ENCODE measurements around the gene SCN5A.

SCN5A gene

DNA sequence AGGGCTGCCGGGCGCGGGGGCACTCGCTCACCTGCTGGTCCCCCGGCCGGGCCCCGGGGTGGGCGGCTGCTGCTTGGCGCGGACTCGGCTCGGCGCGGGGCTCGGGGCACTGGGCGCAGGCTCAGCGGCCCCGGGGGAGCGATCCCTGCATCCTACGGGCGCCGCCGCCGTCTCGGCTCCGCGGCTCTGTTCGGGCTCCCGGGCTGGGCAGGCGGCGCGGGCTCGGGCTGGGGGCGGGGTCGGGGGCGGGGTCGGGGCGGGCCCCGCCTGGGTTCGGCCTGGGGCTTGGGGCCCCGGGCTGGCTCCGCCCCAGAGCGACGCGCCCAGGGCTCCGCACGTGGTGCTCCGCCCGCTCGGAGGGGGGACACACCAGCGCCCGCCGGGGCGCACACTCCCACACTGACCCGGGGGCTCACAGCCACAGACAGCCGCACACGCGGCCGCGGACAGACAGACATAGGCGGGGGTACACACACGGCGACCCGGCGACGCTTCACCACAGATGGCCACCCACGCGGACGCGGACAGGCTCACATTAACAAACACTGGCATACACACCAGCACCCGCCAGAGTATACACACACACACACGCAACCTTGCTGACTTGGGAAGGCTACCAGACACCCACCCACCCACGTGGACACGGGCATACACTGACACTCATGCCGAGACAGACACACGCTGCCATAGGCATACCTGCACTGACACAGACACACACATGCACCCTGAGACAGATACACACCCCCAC is at the start of gene SCN5A:
SCN5A (minus strand) TSS at position 188 of the 748 bp plus-strand sequence. CDS start 16,380 bp downstream, outside the sequence.
- DNase-seq = peak; percentile 17 to 53 (median 42)

DNA sequence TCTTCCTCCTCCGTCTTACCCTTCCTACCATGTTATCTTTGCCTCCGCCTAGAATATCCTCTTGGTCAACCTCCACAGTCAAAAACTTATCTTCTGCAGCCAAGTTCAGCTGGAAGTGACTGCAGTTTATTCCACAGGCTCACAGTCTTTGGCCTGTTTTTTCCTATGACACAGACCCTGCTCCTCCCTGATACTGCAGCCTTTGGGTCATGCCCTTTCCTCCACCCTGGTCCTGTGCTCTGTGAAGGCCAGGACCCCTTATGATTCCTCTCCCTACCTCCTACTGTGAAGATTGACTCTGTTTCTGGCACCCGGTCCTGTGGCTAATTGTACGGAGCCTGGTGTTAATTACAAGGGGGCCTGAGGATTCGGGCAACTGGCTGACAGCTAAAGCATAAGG is 49.3 kb upstream of the SCN5A start:
- DNase-seq = no peak

DNA sequence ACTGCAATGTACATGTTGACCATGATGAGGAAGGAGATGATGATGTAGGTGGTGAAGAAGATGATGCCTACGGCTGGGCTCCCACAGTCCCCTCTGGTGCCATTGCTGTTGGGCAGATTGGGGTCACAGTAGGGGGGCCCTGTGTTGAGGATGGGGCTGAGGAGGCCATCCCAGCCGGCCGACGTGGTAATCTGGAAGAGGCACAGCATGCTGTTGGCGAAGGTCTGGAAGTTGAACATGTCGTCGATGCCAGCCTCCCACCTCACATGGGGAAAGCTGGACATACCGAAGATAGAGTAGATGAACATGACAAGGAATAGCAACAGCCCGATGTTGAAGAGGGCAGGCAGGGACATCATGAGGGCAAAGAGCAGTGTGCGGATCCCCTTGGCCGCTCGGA is 48.6 kb upstream of the SCN5A start:
- DNase-seq = no peak

DNA sequence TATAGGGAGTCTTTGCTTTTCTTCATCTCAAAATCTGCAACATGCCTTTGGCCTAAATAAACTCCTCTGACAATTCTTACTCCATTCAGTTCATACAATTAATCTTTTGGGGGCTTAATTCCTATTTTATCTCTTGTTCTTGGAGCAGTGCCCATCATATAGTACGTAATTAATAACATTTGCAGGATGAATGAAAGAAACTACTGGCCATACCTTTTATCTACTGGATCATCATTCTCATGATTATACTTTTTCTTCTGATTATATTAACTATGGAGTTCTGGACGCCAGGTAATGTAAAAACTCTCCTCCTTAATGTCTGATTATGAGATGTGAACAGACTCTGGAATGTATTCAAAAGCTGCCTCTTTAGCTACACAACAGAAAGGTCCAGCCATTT is 46.5 kb upstream of the SCN5A start:
- no peak for DNase-seq

DNA sequence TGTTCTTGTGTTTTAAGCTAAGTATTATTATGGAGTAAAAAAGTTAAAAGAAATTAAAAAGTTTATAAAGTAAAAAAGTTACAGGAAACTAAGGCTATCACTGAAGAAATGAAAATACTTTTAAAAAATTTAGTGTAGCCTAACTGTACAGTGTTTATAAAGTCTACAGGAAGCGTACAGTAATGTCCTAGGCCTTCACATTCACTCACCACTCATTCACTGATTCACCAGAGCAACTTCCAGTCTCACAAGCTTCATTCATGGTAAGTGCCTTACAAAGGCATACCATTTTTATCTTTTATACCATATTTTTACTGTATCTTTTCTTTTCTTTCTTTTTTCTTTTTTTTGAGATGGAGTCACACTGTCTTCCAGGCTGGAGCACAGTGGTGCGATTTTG is 40.7 kb upstream of the SCN5A start:
- DNase-seq = no peak

DNA sequence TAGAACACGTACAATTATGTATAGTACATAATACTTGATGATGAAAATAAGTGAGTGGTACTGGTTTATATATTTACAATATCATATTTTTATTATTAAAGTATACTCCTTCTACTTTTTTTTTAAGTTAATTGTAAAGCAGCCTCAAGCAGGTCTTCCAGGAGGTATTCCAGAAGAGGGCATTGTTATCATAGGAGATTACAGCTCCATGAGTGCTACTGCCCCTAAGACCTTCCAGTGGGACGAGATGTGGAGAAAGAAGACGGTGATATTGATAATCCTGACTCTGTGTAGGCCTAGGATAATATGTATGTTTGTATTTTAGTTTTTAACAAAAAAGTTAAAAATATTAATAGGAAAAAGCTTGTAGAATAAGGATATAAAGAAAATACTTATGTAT is 40.3 kb upstream of the SCN5A start:
- no peak for DNase-seq

DNA sequence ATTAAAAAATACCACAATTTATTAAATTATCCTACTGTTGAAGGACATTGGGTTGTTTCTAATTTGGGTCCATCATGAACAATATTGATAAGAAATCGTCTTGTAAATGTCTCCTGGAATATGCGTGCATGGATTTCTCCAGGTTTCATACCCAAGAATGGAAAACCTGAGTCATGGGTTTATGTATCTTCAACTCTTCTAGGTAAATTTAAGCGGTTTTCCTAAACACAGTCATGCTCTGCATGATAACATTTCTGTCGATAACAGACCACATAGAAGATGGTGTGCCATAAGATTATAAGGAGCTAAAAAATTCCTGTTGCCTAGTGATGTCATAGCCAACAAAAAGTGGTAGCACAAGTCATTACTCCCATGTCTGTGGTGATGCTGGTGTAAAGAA is 39.9 kb upstream of the SCN5A start:
- no peak for DNase-seq

DNA sequence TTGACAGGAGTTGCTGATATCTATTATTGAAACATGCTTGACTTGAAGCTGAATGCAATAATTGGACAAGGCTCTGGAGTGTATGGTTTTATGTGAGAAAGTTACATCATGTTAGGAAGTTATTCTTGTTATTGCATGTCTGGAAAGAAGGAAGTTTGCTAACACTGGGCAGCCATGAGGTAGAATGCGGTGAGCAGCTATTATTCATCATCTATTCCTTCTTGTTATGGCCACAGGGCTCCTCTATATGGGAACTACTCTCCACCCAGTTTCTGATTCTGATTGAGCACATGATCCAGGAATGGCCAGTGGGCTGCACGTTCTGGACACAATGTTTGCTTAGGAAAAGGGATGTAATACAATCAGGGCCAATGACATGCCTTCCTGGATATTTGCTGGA is 37.8 kb upstream of the SCN5A start:
- DNase-seq = no peak

DNA sequence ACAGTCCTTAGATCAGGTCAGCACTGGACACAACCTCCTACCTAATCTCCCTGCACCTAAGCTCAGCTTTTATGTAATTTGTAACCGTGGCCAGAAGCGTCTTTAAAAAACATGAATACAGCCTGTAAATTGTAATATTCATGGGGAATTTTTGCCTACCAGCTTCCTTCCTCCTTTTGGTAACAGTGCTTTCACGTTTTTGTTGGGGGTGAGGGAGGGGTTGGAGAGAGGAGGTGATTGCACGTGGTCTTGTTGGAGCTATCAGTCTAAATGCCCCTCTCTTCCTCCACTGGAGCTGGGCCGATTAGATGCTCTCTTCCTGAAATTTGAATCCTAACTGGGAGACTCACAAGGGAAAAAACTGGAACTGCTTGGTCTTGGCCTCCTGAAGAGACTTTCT is 35.1 kb upstream of the SCN5A start:
- DNase-seq = no peak

DNA sequence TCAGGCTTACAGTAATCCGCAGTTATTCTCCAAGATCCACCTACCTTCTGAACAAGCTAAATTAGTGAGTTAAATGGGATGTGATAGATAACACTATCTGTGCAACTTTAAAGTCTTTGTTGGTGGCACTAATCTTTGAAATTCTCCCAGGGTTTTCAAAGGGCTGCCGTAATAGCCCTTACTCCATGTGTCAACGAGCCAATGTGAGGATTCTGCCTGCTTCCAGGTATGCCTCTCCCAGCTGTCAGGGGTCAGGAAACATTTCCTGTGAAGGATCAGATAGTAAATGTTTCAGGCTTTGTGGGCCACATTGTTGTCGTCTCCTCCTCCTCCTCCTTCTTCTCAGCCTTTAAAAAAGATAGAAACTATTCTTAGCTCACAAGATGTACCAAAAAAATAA is 20.2 kb upstream of the SCN5A start:
- DNase-seq = no peak

DNA sequence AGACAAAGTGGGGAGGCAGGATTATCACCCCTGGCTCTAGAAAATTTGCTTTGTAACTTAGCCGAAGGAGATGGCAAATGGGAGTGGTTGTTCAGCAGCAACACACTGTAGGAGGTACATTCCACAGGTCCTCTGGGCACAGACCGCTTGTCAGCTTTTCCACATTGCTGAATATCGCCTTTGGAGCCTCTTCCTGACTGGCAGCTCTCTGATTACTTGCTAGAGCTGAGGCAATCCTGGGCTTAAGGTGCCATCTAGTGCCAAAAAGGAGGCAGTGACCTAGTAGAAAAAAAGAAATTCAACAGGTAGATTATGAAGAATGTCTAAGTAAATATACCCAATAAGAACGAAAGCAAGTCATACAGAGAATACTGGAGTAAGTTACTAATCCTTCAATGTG is 13.1 kb upstream of the SCN5A start:
- no peak for DNase-seq

DNA sequence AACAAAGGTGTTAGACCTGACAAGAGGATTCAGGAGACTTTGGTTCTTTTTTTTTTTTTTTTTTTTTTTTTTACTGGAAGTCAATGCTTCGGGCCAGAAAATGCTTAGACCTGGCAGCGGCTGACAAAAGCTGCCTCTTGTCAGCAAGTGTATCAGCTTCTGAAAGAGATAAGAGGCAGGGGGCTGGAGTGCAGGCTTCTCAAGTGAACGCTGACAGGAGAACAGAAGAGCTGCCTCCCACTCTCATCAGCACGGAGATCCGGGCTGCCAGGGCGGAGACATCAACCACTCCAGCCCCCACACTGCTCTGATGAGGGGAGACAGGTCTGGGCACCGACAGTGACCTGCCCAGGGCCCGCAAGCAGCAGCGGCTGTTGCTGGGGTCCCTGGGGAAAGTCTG is 9.4 kb upstream of the SCN5A start:
- DNase-seq = no peak

DNA sequence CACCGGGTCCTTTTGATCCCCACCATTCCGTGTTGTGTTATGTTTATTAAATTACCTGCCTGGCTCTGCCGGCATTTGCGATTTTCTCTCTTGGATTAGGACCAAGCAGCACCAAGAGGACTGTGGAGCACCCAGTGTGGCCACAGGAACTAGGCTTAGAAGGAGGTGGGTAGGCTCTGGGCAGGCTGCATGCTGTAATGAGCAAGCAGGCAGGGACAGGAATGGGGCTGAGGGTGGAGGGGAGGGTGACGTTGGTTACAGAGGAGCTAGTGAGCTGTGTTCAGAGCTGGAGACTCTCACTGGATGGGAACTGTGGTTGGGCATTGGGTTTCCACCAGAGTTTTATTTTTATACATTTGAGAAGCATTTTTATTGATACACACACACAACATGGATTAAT is 7.9 kb upstream of the SCN5A start:
- no peak for DNase-seq

DNA sequence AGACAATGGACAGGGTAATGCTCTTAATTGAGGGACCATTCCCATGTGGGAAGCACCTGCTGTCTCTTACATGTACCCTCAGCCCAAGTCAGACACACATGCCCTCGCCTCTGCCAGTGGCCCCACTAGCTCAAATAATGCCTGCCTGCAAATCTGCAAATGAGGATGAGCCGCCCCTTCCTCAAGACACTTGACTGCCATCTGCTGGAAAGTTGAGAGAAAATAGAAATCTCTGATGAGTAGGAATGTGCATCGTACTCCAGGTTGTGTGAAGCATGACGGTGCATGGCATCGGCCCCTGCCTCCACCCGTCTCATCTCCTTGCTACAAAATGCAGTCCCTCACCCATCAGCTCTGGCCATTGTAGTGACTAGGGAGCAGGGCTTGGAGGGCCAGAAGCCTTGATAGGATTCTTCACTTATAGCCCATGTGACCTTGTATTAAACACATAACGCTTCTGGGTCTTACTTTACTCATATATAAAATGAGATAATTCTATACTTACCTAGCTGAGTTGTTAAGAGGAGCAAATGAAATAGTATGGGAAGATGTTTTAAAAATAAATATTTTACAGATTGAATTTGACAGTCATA is 6.3 kb upstream of the SCN5A start:
- peak in 3 of 6 experiments; percentile 5 to 38 (median 38) for DNase-seq

DNA sequence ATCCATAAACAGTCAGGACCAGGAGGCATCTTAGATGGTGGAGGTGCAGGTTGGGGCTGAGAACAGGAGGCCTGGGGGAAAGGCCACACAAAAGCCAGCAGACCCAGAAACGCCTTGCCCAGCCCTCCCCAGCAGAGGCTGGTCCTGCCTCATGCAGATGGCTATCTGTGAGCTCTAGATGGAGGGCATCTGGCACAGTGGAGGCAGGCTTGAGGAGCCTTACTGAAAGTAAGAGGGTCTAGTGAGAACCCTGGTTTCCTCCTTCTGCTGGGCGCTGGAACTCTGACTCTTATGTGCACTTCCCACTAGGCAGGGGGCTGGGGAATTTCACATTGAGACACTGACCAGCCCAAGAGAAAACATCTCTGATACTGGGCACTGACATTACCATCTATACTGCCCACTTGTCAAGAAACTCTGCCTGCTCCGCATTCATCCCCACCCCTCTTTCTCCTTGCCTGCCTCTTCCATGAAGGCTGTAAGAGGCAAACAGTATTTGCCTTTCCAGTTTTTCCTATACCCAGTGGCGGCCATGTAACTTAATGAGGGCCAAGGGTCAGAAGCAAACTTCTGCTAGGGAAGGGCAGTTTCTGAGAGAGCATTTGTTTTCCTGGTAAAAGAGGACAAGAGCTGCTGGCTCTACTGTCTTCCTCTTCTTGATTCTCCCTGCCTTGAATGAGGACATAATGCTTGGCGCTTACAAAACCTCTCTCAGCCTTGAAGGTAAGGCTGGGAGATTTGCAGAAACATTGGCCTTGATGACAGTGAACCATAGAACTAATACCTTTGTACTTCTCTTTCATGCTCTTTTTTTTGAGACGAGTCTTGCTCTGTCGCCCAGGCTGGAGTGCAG is 4.4 kb upstream of the SCN5A start:
- DNase-seq = no peak

DNA sequence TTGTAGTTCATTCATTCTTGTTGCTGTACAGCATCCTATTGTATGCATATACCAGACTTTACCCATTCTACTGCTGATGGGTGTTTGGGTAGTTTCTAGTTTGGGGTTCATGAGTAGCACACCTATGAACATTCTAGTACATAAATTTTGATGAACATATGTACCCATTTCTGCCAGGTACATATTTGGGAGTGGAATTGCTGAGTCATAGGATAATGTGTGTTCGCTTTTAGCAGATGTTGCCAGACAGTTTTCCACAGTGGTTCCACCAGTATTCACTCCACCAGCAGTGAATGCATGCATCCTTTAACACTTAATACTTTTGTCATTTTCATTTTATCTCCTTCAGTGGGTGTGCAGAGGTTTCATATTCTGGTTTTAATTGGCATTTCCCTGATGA is 3.4 kb upstream of the SCN5A start:
- no peak for DNase-seq

DNA sequence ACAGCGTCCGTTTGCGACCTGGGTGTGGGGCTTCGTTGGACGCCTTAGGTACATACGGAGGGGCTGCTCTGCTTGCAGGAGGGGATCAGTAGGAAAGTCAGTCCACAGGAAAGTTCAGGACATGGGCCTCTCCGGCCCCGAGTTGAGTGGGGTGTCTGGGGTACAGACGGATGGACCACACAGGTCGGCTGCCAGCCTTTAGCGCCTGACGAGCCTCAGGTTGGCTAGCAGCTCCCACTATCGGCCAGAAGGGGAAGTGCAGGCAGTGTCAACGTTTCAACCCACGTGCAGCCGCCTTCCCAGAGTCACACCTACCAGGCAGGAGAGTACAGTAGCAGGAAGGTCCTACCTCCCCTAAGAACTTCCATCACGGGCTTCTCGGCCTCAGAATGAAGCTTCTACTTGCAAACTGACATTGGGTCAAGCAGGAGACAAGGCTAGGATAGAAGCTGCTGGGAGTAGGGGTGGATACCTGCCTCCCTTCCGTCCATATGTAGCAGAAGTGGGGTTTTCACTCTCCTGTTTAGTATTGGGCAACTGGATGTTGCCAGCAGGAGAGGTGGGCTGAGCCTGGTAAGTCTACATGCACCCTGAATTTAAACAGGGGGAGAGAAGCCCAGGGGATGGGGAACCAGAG is 1.8 kb upstream of the SCN5A start:
- peak; percentile 40 to 76 (median 54) for DNase-seq

DNA sequence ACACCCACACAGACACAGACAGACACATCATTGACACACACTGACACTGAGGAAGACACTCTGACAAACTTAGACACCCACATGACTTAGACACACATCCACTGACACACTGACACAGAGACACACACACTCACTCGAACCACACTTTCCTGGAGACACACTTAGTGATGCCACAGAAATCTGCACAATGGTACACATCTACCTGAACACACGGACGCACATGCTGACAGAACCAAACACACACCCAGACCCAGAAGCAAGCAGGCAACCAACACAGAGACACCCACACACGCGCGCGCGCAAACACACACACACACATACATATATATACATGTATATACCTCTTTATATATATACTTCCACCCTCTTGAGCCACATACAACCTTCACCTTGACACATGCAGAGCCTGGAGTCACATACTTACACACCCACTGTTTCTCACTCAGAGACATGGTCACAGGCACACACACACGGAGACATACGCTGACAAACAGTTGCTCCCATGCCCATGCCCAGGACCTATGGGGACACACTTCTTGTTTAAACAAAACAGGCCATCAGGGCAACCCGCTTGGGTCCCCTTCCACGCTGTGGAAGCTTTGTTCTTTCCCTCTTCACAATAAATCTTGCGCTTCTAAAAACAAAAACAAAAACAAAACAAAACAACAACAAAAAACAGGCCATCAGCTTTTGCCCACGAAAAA is 913 bp upstream of the SCN5A start:
- DNase-seq = peak in 3 of 6 experiments; percentile 5 to 50 (median 21)

DNA sequence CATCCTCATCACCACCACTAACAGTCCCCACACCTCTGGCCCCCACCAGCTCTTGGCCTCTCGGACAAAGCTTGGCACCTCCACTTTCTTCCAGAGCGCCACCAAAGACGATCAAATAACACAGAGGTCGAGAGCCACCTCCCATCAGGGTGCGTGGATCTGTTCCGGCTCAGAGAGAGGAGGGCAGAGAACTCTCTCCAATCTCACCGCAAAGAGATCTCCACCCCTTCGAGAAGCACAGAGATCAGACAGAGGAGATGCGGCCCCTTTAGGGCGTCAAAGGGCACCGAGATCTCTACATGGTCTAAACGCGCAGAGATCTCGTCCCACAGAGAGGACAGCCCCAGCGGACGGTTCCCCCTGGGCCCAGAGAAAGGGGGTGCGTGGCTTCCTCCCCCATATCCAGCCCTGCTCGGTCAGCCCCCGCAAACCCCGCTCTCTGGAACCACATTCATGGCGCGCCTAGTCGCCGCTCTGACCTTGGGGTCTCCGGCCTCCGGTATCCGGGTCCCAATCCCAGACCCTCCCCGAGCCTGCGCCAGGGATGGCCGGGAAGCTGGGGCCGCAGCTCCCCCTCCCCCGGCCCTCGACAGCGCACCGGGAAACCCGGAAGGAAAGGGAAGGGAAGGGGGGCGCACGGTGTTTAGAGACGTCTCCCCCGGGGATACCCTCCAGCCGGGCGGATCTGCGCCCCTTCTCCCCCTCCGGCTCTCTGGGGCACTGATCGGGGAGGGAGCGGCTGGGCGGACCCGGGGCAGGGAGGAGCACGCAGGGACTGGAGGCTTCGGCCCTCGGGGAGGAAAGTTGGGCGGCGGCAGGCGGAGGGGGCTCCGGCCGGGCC is 608 bp downstream of the SCN5A start:
- no peak for DNase-seq

DNA sequence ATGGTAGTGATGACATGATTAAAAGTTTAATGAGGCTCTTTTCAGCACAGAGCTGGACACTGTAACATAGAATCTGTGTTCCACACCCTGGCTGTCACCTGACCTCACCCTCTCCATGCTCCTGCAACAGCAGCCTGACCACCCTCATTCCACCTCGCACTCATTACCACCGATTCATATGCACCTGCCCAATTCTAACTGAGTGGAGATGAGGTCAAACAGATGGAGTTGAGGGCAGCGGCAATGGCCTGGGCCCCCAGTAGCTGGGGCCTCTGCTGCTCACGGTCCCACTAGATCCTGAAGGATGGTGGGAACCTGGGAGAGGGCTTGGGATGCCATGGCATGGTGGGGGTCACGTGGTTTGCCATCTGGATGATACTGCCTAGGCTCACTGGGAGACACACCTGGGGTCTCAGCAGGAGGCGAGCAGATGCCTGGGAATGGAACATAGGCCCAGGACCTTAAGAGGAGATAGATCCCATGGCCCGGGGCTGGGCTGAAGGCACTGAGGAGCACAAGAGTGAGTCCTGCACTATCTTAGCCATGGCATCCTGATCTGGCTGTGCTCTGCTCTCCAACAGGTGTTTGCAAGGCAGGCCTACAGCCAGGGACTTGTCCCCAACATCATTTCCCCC is 1.3 kb downstream of the SCN5A start:
- DNase-seq = no peak

Measured in stimulated activated naive CD4-positive, alpha-beta T cell (primary cell).